Heart right ventricle (tissue), 16 donors: ENCODE data around the gene NMT1. TPM values are rescaled to one million over a fixed set of nuclear protein-coding genes. Genes with fewer than 3 reads are reported as not detected.

ENCODE experiments used
- ATAC-seq, 8 donors: fragments of 200-7000 bp; cut with Tn5 transposase; one replicate each; pipeline ENCODE4 v1.9.1; 2020; ENCODE audit warnings: mild to moderate bottlenecking in 8 of 8, moderate library complexity in 8 of 8, moderate number of reproducible peaks in 1 of 8
- DNase-seq, 2 donors: peaks; one replicate each; pipeline ENCODE4 v3.0.0-alpha.2; 2020
- H3K27ac ChIP-seq, 10 donors: fragments of 200-600 bp; sonication (generic) in 2 of 10; one replicate each; pipeline versions ENCODE4 v1.5.0 to v1.8.0; 2020 to 2022; ENCODE audit warnings: mild to moderate bottlenecking in 3 of 10
- H3K27me3 ChIP-seq, 7 donors: fragments of 200-600 bp; one replicate each; pipeline ENCODE4 v1.8.0; 2021 to 2022; ENCODE audit warnings: mild to moderate bottlenecking in 2 of 7
- H3K36me3 ChIP-seq, 9 donors: fragments of 200-600 bp; sonication (generic) in 1 of 9; one replicate each; pipeline versions ENCODE4 v1.5.0 to v1.8.0; 2020 to 2022; ENCODE audit warnings: mild to moderate bottlenecking in 2 of 9
- H3K4me1 ChIP-seq, 9 donors: fragments of 200-600 bp; sonication (generic) in 1 of 9; one replicate each; pipeline versions ENCODE4 v1.5.0 to v1.8.0; 2020 to 2022; ENCODE audit warnings: mild to moderate bottlenecking in 4 of 9
- H3K4me3 ChIP-seq, 10 donors: fragments of 200-600 bp; sonication (generic) in 2 of 10; one replicate each; pipeline versions ENCODE4 v1.5.0 to v1.8.0; 2020 to 2022; ENCODE audit warnings: mild to moderate bottlenecking in 7 of 10, moderate library complexity in 2 of 10
- H3K9me3 ChIP-seq, 11 donors: fragments of 200-600 bp in 10 of 11; sonication (generic) in 2 of 11; one replicate each; pipeline versions ENCODE4 v1.5.0 to v1.8.0; 2013 to 2022; ENCODE audit warnings: mild to moderate bottlenecking in 2 of 11, control low read depth in 1 of 11, moderate library complexity in 1 of 11
- WGBS, 2 donors: extraction: QIAGEN DNeasy Blood & Tissue Kit; methylation state at CpG; one replicate each; pipeline ENCODE4 v1.1.7; 2013; ENCODE audit warnings: inconsistent platforms in 1 of 2; 5-methylcytosine and 5-hydroxymethylcytosine counted together
- intact Hi-C, 10 donors: fragments of 100-400 bp; cut with DNase I; formaldehyde crosslinking; loops; one replicate each; pipeline versions ENCODE4 v1.11.1 to v1.14.2; 2022
- polyA plus RNA-seq, 2 donors: library from polyadenylated mRNA; stranded (reverse); fragments of 200-250 nt; gene quantifications; one replicate each; pipeline ENCODE4 v1.2.3, GENCODE V29; 2013
- total RNA-seq, 10 donors: library from RNA; stranded (reverse); fragmentation: NEBNext Ultra II Directional in 3 of 10; extraction: Animal tissue kit (Norgen Biotek cat#: 25700) in 3 of 10; gene quantifications; one replicate each; pipeline versions ENCODE4 v1.2.1 to v1.2.4, GENCODE V29; 2021 to 2023
- TF ChIP-seq, protein P1 (sequence below), 9 donors: fragments of 200-600 bp; sonication (generic) in 2 of 9; IDR thresholded peaks; one replicate each; pipeline versions ENCODE4 v1.5.0 to v1.8.0; 2021 to 2022; ENCODE audit warnings: antibody characterized with exemption in 9 of 9, mild to moderate bottlenecking in 5 of 9, moderate library complexity in 1 of 9
- donor health status: Arrhythmogenic right ventricular cardiomyopathy.
- donor health status: ischemic (EF 13 %, LVEDD 7.1; RV severe dilation, severe dysfunction).
- donor health status: healthy with polysubstance abuse.
- donor health status: DM: no; HTN: yes; CAD: no.
- donor health status: DM: no; HTN: no; CAD: no.
- donor health status: ischemic (EF 25% LVEDD 6.9; RV normal size, moderate dysfunction).
- donor health status: ischemic (EF 25% LVEDD 5.7; RV mildly dilated, moderate dysfunction).
- donor health status: healthy.
- donor health status: DM: yes; HTN: yes; CAD: no.
- donor health status: Ischemic cardiomyopathy.
- donor health status: ischemic (EF 35%, LVEDD 5.7; RV mildly dilated, moderate dysfunction).
- donor health status: nonischemic (EF 11% LVEDD 7.7; RV severe dilation, severe dysfunction).
- donor health status: DM: yes; HTN: yes; CAD: no.
- donor health status: PGD.
- donor health status: ischemic (EF 29% LVEDD 5.4; RV normal size, mild dysfunction).
- donor health status: nonischemic (EF 23%, LVEDD 6.1; RV moderate dilation, normal function).

NMT1 gene
- total and polyA plus RNA-seq, 12 donors: 40.9 to 110 (median 72.6) TPM

DNA sequence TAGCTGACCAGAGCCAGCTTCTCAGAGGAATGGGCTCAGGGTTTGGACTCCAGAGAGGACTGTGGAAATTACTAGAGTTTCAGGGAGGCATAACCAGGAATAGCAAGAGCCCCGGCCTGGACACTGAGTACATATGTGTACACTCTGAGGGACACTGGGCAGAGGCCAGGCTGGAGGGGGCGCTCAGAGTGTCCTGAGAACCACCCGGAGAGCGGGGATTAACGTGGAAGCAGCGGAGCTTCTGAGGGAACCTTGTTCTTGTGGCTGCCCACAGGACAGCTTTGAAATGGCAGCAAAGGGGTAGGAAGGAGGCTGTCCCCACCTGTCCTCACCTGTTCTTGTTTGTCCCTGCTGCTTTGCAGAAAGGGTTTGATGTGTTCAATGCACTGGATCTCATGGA lies 43.4 kb downstream of the NMT1 start:
- peak in 1 of 8 donors; percentile 2 for ATAC-seq
- intact Hi-C loops: loop anchor here in 1 of 10 donors (10.0 kb wide), 1 partner anchor 330 kb away; no protein-coding TSS in a partner anchor
- TF ChIP-seq, protein P1, sequence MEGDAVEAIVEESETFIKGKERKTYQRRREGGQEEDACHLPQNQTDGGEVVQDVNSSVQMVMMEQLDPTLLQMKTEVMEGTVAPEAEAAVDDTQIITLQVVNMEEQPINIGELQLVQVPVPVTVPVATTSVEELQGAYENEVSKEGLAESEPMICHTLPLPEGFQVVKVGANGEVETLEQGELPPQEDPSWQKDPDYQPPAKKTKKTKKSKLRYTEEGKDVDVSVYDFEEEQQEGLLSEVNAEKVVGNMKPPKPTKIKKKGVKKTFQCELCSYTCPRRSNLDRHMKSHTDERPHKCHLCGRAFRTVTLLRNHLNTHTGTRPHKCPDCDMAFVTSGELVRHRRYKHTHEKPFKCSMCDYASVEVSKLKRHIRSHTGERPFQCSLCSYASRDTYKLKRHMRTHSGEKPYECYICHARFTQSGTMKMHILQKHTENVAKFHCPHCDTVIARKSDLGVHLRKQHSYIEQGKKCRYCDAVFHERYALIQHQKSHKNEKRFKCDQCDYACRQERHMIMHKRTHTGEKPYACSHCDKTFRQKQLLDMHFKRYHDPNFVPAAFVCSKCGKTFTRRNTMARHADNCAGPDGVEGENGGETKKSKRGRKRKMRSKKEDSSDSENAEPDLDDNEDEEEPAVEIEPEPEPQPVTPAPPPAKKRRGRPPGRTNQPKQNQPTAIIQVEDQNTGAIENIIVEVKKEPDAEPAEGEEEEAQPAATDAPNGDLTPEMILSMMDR (IDR thresholded peaks at IDR 0.05): no peak
- WGBS, 2 donors: 82 to 83% methylated on average over 6 of the region's 6 CpGs
- H3K27me3 ChIP-seq: no peaks in the 10 kb centered on the region
- DNase-seq: no peak
- H3K36me3 ChIP-seq: peaks cover 0 to 97% (median 63%) of the 10 kb centered on the region in 9 donors
- H3K9me3 ChIP-seq: no peaks in the 10 kb centered on the region
- peaks cover 4 to 82% (median 50%) of the 10 kb centered on the region in 9 donors for H3K4me1 ChIP-seq
- H3K27ac ChIP-seq: peak overlapping the region in 9 of 10 donors; percentile 35 to 94 (median 77)
- H3K4me3 ChIP-seq: no peak overlapping the region

DNA sequence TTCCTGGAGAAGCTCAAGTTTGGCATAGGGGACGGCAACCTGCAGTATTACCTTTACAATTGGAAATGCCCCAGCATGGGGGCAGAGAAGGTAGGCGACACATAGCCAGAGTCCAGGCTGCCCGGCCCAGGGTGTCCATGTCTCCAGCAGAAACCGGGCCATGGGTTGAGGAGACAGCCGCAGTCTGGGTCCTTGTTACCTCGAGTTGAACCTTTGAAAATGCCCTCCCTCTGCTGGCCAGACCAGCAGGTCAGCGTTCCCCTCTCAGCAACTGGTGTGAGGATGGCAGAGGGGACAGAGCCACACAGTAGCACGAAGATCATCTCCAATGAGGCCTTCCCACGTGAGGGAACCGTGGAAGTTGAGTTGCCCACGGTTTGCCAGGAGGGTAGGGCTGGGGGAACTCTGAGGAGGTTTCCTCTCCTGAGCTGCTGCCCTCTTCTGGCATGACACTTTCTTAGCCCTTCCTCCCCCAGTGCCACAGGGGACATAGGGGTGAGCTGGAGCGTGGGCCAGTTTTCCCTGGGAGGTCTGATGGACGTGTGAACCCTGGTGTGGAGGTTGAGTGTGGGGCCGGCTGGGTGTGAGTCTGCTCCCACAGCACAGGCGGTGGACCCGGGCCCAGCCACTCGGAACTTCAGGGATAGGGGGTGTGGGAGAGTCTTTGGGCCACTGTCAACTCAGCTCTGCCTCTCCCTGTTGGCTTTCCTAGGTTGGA lies 43.9 kb downstream of the NMT1 start:
- intact Hi-C loops: loop anchor here in 1 of 10 donors (10.0 kb wide), 1 partner anchor 330 kb away; no protein-coding TSS in a partner anchor
- Histone ChIP-seq H3K36me3 (peaks cover 0 to 91% (median 58%) of the 10 kb centered on the region in 9 donors), H3K4me1 (peaks cover 4 to 88% (median 52%) of the 10 kb centered on the region in 9 donors), H3K27me3 (no peaks in the 10 kb centered on the region), H3K9me3 (no peaks in the 10 kb centered on the region), H3K4me3 (no peak overlapping the region), H3K27ac (peak overlapping the region in 9 of 10 donors; percentile 35 to 94 (median 77))
- WGBS, 2 donors: 74% methylated on average over 17 of the region's 17 CpGs
- TF ChIP-seq, protein P1 (IDR thresholded peaks at IDR 0.05): peak in 3 of 9 donors; percentile 3 to 26 (median 23)
- DNase-seq (no peak), ATAC-seq (peak in 1 of 8 donors; percentile 2)

GRCh38 chr17:45106096-45106495 lies 45.0 kb downstream of the NMT1 start:
- H3K4me1 ChIP-seq: peaks cover 9 to 98% (median 62%) of the 10 kb centered on the region in 9 donors
- intact Hi-C loops: loop anchor here in 1 of 10 donors (10.0 kb wide), 1 partner anchor 331 kb away; no protein-coding TSS in a partner anchor
- no peak overlapping the region for H3K4me3 ChIP-seq
- H3K9me3 ChIP-seq: no peaks in the 10 kb centered on the region
- DNase-seq (no peak), ATAC-seq (no peak)
- WGBS, 2 donors: 64 to 70% methylated on average over 5 of the region's 5 CpGs
- TF ChIP-seq, protein P1 (IDR thresholded peaks at IDR 0.05): no peak
- H3K27me3 ChIP-seq: no peaks in the 10 kb centered on the region
- peak overlapping the region in 4 of 10 donors; percentile 25 to 94 (median 28) for H3K27ac ChIP-seq
- peaks cover 0 to 82% (median 57%) of the 10 kb centered on the region in 9 donors for H3K36me3 ChIP-seq

GRCh38 chr17:45106582-45106981 lies 45.5 kb downstream of the NMT1 start:
- Histone ChIP-seq H3K4me1 (peaks cover 9 to 100% (median 59%) of the 10 kb centered on the region in 9 donors), H3K27ac (peak overlapping the region in 4 of 10 donors; percentile 25 to 94 (median 28)), H3K9me3 (no peaks in the 10 kb centered on the region), H3K4me3 (no peak overlapping the region), H3K27me3 (no peaks in the 10 kb centered on the region), H3K36me3 (peaks cover 0 to 77% (median 56%) of the 10 kb centered on the region in 9 donors)
- DNase-seq (no peak), ATAC-seq (no peak)
- TF ChIP-seq, protein P1 (IDR thresholded peaks at IDR 0.05): no peak
- 70 to 73% methylated on average over 5 of the region's 5 CpGs for WGBS, 2 donors
- intact Hi-C loops: loop anchor here in 1 of 10 donors (10.0 kb wide), 1 partner anchor 332 kb away; no protein-coding TSS in a partner anchor
